ENCODE results near the gene PTRHD1.
"Not testable (repeated sequence)": the region's sequence is repeated elsewhere in the genome, so short reads cannot be mapped to it uniquely, and the experiment has no call there.

The PTRHD1 gene

GRCh38 chr2:24813691-24814137 is 20.5 kb upstream of the PTRHD1 start:
- no peak for DNase-seq (ENCODE audit: low read depth in 1 of 2, low spot score in 1 of 2)

DNA sequence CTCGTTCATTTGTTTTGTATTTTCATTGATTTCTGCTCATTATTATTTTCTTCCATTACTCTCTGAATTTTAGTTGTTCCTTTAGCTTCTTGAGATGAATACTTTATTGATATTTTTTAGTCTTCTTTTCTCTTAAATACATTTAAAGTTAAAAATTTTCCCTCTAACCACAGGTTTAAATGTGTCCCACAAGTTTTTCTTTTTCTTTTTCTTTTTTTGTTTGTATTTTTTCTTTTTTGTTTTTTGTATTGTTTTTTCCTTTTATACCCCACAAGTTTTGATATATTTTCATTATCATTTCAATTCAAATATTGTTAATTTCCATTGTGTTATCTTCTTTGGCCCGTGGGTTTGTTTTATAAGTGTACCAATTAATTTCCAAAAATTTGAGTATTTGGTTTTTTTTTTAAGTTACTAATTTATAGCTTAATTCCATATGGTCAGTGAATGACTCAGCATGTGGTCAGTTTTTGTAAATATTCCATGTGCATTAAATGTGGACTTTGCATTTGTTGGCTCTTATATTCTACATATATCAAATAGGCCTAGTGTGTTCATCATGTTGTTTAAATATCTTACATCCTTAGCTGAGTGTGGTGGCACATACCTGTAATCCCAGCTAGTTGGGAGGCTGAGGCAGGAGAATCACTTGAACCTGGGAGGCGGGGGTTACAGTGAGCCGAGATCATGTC is 16.3 kb upstream of the PTRHD1 start:
- DNase-seq (ENCODE audit: low read depth in 1 of 2, low spot score in 1 of 2), result no peak

DNA sequence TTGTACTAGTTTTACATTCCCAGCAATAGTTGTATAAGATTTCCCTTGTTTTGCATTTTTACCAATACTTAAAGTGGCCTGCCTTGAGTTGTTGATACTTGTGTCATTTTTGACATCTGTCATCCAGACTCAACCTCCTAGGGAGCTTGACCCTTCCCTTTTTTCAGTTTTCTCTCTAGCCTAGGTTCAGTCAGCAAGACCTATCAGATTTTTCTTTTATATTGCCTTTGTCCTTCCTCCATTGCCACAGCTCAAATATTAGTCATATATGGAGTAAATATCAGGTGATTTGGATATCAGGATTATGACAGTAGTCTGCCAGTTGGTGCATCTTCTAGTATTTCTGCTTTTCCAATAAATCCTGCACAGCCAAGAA is 13.5 kb upstream of the PTRHD1 start:
- DNase-seq (ENCODE audit: low read depth in 1 of 2, low spot score in 1 of 2), result no peak

DNA sequence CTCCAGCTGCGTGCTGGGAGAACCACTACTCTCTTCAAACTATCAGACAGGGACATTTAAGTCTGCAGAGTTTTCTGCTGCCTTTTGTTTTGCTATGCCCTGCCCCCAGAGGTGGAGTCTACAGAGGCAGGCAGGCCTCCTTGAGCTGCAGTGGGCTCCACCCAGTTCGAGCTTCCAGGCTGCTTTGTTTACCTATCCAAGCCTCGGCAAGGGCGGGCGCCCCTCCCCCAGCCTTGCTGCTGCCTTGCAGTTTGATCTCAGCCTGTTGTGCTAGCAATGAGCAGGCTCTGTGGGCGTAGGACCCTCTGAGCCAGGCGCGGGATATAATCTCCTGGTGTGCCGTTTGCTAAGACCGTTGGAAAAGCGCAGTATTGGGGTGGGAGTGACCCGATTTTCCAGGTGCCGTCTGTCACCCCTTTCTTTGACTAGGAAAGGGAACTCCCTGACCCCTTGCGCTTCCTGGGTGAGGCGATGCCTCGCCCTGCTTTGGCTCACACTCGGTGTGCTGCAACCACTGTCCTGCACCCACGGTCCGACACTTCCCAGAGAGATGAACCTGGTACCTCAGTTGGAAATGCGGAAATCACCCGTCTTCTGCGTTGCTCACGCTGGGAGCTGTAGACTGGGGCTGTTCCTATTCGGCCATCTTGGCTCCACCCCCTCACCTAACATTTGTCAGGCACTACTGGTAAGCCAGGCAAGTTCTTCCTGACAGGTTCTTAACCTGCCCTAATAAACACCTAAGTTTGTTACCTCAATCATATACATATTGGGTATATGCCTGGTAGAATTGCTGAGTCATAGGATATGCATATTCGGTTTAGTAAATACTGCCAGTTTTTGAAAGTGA is 12.8 kb upstream of the PTRHD1 start:
- DNase-seq (ENCODE audit: low read depth in 1 of 2, low spot score in 1 of 2), result not testable (repeated sequence)

DNA sequence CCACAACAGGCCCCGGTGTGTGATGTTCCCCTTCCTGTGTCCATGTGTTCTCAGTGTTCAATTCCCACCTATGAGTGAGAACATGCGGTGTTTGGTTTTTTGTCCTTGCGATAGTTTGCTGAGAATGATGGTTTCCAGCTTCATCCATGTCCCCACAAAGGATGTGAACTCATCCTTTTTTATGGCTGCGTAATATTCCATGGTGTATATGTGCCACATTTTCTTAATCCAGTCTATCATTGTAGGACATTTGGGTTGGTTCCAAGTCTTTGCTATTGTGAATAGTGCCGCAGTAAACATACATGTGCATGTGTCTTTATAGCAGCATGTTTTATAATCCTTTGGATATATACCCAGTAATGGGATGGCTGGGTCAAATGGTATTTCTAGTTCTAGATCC is 7.3 kb upstream of the PTRHD1 start:
- DNase-seq (ENCODE audit: low read depth in 1 of 2, low spot score in 1 of 2), result not testable (repeated sequence)

DNA sequence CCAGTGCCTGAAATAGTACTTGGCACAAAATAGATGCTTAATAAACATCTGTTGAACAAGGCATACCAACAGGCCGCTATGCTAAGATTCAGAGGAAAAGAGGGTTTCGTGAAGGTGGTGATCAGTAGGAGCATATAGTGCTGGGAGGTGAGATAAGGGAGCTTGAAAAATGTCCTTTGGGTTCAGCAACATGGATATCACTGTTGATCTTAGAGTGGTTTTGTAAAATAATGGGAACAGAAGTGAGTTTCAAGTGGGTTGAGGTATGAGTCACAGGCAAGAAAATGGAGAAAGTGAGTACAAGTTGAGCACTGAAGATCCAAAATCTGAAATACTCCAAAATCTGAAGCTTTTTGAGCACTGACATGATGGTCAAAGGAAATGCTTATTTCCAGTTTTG is 4.5 kb upstream of the PTRHD1 start:
- DNase-seq (ENCODE audit: low read depth in 1 of 2, low spot score in 1 of 2), result no peak

GRCh38 chr2:24793761-24794435 is 707 bp upstream of the PTRHD1 start:
- DNase-seq (ENCODE audit: low read depth in 1 of 2, low spot score in 1 of 2), result peak in 1 of 2 donors; percentile 1

DNA sequence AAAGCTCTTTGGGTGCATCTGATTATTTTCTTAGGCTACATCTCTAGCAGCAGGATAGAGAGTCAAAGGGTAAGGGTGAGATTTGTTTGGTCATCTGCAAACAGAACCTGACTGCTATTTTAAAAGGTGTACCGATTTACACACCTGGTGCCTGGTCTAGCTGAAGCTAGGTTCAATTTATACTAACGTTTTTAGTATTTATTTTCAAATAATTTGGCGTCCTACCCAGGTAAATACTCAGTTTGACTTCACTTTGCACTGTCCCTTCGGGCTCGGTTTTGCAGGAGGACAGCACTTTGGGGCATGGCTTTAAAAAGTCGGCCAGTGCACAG is 683 bp downstream of the PTRHD1 start:
- DNase-seq (ENCODE audit: low read depth in 1 of 2, low spot score in 1 of 2), result no peak

DNA sequence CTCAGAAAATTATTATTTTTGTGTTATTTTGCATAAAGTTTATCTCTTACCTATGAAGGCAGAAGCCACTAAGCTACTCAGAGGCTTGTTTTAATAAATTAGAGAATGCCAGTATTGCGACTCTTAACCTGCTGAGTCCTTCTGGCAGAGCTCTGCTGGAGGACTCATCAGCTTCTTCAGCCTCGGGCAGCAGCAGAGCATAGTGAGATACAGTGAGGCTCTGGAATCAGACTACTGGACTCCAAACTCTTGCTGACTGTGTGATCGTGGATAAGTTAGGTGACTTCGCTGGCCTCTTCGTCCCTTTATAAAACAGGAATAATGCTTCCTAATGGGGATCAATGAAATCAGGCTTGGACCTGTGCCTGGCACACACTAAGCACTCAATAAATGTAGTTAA is 1.7 kb downstream of the PTRHD1 start:
- no peak for DNase-seq (ENCODE audit: low read depth in 1 of 2, low spot score in 1 of 2)

- no peak for DNase-seq (ENCODE audit: low read depth in 1 of 2, low spot score in 1 of 2)
Measured at GRCh38 chr2:24788816-24789215, 4.4 kb downstream of the PTRHD1 start.

DNA sequence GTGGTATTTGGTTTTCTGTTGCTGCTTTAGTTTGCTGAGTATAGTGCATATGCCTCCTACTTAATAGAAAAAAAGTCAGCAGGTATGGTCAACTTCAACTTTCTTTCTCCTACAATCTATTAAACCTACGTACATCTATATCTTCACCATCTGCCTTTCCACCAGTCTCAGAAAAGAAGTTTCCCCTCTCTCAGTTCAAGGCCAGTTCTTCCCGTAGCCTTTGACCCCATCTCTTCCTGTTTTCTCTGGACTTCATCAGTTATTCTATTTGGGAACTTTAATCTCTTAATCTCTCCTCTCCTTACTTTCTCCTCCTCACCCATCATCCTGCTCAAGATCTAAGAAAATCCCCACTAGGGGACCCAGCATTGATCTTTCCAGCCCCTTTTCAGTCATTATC is 5.7 kb downstream of the PTRHD1 start:
- no peak for DNase-seq (ENCODE audit: low read depth in 1 of 2, low spot score in 1 of 2)

DNA sequence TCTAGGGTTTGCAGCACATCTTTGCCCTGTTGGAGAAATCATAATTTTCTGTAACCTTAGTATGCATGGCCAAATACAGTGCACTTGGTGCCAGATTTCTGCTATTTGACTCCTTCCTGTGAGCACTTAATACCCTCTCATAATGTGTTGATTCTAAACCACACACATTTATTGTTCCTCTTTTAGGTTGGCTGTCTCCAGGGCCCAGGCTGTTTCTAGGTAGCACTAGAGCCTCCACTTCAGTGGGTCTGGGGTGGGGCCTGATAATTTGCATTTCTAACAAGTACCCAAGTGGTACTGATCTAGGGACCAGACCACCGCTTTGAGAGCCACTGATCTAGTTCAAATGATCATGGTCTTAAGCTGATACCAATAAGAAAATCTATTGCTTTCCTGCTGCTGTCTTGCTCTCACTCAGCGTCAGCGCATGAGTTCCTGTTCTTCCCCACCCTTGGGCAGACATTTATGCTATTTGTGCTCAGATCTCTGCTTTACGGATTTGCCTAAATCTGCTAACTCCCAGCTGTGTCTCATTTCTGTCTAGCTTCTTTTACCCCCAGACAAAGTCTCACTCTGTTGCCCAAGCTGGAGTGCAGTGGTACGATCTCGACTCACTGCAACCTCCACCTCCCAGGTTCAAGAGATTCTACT is 7.4 kb downstream of the PTRHD1 start:
- DNase-seq (ENCODE audit: low read depth in 1 of 2, low spot score in 1 of 2), result no peak

DNA sequence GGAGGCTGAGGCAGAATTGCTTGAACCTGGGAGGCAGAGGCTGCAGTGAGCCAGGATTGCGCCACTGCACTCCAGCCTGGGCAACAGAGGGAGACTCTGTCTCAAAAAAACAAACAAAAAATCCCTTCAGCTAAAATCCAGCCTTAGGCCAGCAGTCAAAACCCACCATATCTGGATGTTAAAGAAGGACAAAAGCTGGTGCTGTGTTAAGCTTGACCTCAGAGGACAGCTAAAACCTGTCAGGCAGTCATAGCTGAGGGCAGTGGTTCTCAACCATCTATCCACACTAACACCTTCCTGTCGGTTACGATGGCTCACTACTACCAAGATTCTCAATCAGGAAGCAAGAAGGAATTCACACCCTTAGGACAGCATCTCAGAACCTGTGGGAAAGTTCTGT is 9.6 kb downstream of the PTRHD1 start:
- no peak for DNase-seq (ENCODE audit: low read depth in 1 of 2, low spot score in 1 of 2)

- DNase-seq (ENCODE audit: low read depth in 1 of 2, low spot score in 1 of 2), result no peak
Measured at GRCh38 chr2:24779116-24779515, 14.1 kb downstream of the PTRHD1 start.

DNA sequence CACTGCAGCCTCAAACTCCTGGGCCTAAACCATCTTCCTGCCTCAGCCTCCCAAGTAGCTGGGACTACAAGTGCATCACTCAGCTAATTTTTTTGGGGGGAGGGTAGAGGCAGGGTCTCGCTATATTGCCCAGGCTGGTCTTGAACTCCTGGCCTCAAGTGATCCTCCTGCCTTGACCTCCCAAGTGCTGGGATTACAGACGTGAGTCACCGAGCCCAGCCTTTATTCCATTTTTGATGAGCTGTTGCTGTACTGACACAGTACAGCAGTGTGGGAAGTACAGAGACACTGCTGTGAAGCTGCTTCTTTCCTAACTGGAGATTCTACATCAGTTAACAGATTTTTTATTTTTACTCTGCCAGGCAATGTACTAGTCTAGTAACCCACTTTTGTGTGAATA is 18.8 kb downstream of the PTRHD1 start:
- DNase-seq (ENCODE audit: low read depth in 1 of 2, low spot score in 1 of 2), result no peak

DNA sequence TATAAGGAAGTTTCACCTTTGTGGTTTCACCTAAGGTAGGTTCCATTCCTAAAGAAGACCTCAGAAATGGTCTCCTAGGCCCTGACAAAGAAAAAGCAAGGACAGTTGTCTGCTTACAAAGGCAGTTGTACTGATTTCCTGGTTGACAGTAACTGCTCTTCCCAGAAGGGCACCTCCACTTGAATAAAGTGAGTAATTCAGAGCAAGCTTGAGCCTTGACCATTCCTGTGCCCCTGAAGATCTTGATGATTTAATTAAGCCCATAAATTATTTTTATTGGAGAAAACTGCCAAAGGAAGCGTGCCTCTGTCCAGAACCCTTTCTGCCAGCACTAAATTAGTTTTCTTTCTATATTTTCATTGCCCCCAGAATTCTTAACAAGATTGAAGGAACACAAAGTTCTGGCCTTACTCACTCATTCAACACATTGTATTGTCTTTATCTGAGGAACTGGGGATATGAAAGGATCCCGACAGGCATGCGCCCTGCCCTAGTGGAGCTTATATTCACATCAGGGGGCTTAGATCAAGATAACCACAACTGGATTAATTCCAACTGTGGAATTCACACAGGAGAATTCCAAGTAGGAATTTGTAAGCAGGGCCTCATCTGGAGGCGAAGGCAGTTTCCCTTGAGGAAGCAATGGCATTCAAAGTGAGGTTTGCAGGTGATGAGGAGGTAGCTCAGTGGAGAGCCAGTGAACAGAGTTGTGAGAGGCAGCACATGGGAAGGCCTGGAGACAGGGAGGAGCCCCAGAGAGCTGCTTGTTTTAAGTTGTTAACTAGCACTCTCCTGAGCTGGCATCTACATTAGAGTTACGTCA is 21.2 kb downstream of the PTRHD1 start:
- DNase-seq (ENCODE audit: low read depth in 1 of 2, low spot score in 1 of 2), result no peak

GRCh38 chr2:24771061-24771460 is 22.1 kb downstream of the PTRHD1 start:
- no peak for DNase-seq (ENCODE audit: low read depth in 1 of 2, low spot score in 1 of 2)

DNA sequence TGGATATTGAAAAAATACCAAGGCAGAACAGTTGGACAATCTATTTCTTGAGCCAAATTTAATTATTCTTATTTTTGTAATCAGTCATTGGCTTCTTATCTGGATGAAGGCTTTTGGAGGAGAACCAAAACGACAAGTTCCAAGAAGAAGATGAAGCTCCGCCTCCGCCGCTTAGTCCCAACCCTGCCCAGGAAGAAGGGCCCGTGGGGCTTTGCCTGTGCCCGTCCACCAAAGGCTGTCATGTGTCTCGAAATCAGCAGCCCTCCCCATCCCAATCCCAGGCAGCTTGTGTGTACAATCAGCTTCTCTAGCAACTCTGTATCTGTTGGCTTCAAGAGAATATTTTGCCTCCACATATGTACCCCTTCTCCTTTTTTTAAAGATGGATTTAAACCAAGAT is 24.6 kb downstream of the PTRHD1 start:
- DNase-seq (ENCODE audit: low read depth in 1 of 2, low spot score in 1 of 2), result no peak

DNA sequence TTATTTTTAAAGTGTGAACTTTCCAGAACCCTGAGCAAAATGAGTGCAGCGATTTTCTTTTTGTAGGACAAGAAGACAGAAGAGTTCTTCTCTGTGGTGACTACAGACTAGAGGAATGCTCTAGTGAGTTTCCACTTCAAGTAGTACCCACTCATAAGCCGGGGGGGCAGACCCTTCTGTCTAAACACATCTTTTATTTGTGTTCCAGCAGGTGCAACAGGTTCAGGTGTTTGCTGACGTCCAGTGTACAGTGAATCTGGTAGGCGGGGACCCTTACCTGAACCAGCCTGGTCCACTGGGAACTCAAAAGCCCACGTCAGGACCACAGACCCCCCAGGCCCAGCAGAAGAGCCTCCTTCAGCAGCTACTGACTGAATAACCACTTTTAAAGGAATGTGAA is 25.2 kb downstream of the PTRHD1 start:
- DNase-seq (ENCODE audit: low read depth in 1 of 2, low spot score in 1 of 2), result no peak

DNA sequence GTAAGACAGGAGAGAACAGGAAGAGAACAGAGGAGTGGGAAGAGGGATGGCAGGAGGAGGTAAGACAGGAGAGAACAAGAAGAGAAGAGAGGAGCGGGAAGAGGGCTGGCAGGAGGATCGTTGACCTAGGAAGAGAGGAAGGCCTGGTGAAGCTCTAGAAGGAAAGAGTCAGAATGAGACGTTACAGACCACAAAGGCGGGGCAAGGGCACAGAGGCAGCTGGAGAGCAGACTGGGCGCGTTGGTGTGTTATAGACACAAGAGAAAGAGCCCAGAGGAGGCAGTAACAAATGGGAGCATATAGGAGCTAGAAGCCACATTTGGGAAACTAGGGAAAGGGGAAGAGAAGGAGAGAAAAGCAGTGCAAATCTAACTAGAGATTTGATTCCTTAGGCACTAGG is 26.6 kb downstream of the PTRHD1 start:
- DNase-seq (ENCODE audit: low read depth in 1 of 2, low spot score in 1 of 2), result no peak

DNA sequence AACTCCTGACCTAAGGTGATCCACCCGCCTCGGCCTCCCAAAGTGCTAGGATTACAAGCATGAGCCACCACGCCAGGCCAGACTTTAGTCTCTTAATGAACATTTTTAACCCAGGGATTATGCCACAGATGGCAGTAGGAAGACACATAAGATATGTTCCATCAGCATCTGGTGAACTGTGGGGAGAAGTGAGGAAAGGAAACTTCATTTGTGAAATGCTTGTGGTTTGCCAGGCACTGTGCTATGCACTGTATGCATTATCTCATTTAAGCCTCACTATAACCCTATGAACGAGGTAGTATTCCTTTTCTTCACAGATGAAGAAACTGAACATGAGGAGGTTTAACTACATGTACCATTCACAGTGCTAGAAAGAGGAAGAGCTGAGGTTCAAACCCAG is 29.3 kb downstream of the PTRHD1 start:
- no peak for DNase-seq (ENCODE audit: low read depth in 1 of 2, low spot score in 1 of 2)

Data from activated CD4-positive, alpha-beta T cell treated with anti-CD3 and anti-CD28 coated beads, Interleukin-2, amount 50 U/mL, for 24 hours (primary cell).